GM10847 (cell line): Measurements from ENCODE around the gene VANGL2.

Source experiments
- POLR2A ChIP-seq: IDR thresholded peaks from 2 replicates; pipeline ENCODE4 v1.6.1; 2011; ENCODE audit not compliant: insufficient read length; ENCODE audit errors: extremely low read depth

Gene VANGL2

GRCh38 chr1:160399544-160400222, 681 bp upstream of the VANGL2 start:
- no peak for TF ChIP-seq POLR2A

- no peak for TF ChIP-seq POLR2A
Observed at GRCh38 chr1:160400646-160401486, 502 bp downstream of the VANGL2 start.

- TF ChIP-seq POLR2A, result no peak
Observed at GRCh38 chr1:160401487-160401805, 1.1 kb downstream of the VANGL2 start.

- TF ChIP-seq POLR2A, result no peak
Observed at GRCh38 chr1:160402001-160402795, 1.8 kb downstream of the VANGL2 start.

- no peak for TF ChIP-seq POLR2A
Observed at GRCh38 chr1:160403244-160403643, 2.9 kb downstream of the VANGL2 start.

GRCh38 chr1:160404094-160404493, 3.7 kb downstream of the VANGL2 start:
- TF ChIP-seq POLR2A, result no peak

GRCh38 chr1:160405331-160405877, 5.0 kb downstream of the VANGL2 start:
- TF ChIP-seq POLR2A, result no peak

- TF ChIP-seq POLR2A, result no peak
Observed at GRCh38 chr1:160406131-160406968, 6.0 kb downstream of the VANGL2 start.

- no peak for TF ChIP-seq POLR2A
Observed at GRCh38 chr1:160407839-160408801, 7.8 kb downstream of the VANGL2 start.

GRCh38 chr1:160408864-160409263, 8.5 kb downstream of the VANGL2 start:
- TF ChIP-seq POLR2A, result no peak

GRCh38 chr1:160409486-160409885, 9.1 kb downstream of the VANGL2 start:
- TF ChIP-seq POLR2A, result no peak

GRCh38 chr1:160410406-160411005, 10.1 kb downstream of the VANGL2 start:
- TF ChIP-seq POLR2A, result no peak
